ENCODE data around the gene B4GALNT1. TPM values are rescaled to one million over a fixed set of nuclear protein-coding genes. Genes with fewer than 3 reads are reported as not detected.
"Not testable (repeated sequence)": the region's sequence is repeated elsewhere in the genome, so short reads cannot be mapped to it uniquely, and the experiment has no call there.

Gene B4GALNT1
- total and polyA plus RNA-seq, 12 donors = 2.0 to 9.3 (median 5.4) TPM

DNA sequence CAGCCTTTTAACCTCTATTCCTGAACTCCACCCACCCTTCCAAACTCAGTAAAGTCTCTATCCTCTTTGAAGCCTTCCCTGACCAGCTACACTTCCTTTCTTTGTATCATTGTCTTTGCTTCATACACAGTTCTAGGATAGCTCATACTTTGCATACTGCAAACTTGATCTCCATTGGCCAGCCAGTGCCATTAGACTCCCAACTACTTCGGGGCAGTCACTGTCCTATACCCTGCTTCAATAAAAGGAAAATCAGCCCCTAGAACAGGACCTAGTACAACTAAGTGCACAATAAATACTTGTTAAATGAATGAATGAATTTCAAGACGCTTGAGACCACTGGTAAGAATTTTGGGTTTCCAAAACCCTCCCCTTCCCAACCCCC, 42.5 kb downstream of the B4GALNT1 start:
- Histone ChIP-seq H3K4me1 (peaks cover 0 to 21% (median 14%) of the 10 kb centered on the region in 9 donors), H3K36me3 (peaks cover 0 to 18% (median 6%) of the 10 kb centered on the region in 9 donors), H3K4me3 (peak overlapping the region; percentile 59 to 95 (median 82)), H3K27ac (peak overlapping the region in 9 of 10 donors; percentile 65 to 87 (median 77)), H3K27me3 (peaks cover 0 to 25% (median 7%) of the 10 kb centered on the region in 7 donors), H3K9me3 (no peaks in the 10 kb centered on the region)
- intact Hi-C loops (cut with DNase I) = loop anchor here in 1 of 10 donors (2.0 kb wide), 1 partner anchor 14 kb away; the partner anchor contains the start of gene DTX3
- no peak for ATAC-seq
- no peak for DNase-seq
- TF ChIP-seq, protein P1, sequence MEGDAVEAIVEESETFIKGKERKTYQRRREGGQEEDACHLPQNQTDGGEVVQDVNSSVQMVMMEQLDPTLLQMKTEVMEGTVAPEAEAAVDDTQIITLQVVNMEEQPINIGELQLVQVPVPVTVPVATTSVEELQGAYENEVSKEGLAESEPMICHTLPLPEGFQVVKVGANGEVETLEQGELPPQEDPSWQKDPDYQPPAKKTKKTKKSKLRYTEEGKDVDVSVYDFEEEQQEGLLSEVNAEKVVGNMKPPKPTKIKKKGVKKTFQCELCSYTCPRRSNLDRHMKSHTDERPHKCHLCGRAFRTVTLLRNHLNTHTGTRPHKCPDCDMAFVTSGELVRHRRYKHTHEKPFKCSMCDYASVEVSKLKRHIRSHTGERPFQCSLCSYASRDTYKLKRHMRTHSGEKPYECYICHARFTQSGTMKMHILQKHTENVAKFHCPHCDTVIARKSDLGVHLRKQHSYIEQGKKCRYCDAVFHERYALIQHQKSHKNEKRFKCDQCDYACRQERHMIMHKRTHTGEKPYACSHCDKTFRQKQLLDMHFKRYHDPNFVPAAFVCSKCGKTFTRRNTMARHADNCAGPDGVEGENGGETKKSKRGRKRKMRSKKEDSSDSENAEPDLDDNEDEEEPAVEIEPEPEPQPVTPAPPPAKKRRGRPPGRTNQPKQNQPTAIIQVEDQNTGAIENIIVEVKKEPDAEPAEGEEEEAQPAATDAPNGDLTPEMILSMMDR (IDR thresholded peaks at IDR 0.05) = no peak
- WGBS, 2 donors = 21% methylated on average over 2 of the region's 2 CpGs

DNA sequence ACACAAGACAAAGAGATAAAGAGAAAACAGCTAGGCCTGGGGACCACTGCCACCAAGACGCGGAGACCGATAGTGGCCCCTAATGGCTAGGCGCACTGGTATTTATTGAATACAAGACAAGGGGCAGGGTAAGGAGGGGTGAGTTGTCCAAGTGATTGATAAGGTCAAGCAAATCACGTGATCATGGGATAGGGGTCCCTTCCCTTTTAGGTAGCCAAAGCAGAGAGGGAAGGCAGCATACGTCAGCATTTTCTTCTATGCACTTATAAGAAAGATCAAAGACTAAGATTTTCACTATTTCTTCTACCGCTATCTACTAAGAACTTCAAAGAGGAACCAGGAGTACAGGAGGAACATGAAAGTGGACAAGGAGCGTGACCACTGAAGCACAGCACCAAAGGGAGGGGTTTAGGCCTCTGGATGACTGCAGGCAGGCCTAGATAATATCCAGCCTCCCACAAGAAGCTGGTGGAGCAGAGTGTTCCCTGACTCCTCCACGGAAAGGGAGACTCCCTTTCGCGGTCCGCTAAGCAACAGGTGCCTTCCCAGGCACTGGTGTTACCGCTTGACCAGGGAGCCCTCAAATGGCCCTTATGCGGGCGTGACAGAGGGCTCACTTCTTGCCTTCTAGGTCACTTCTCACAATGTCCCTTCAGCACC, 43.9 kb downstream of the B4GALNT1 start:
- H3K27ac ChIP-seq; DNase-seq; H3K36me3 ChIP-seq; ATAC-seq; H3K9me3 ChIP-seq; H3K4me3 ChIP-seq; intact Hi-C loops (cut with DNase I): not testable (repeated sequence)
- Histone ChIP-seq H3K4me1 (peaks cover 0 to 21% (median 14%) of the 10 kb centered on the region in 9 donors), H3K27me3 (peaks cover 0 to 25% (median 7%) of the 10 kb centered on the region in 7 donors)
- 92 to 94% methylated on average over 15 of the region's 15 CpGs for WGBS, 2 donors

- Histone ChIP-seq H3K4me3 (no peak overlapping the region), H3K4me1 (peaks cover 0 to 13% (median 10%) of the 10 kb centered on the region in 9 donors), H3K27ac (no peak overlapping the region), H3K27me3 (peaks cover 0 to 29% (median 8%) of the 10 kb centered on the region in 7 donors), H3K36me3 (no peaks in the 10 kb centered on the region), H3K9me3 (no peaks in the 10 kb centered on the region)
- ATAC-seq (no peak), DNase-seq (no peak)
- TF ChIP-seq, protein P1 (IDR thresholded peaks at IDR 0.05) = no peak
- WGBS, 2 donors = 80 to 90% methylated on average over 3 of the region's 3 CpGs
- intact Hi-C loops (cut with DNase I) = no loop called here
Observed at GRCh38 chr12:57586832-57587429, 46.1 kb downstream of the B4GALNT1 start.

GRCh38 chr12:57586128-57586527, 46.9 kb downstream of the B4GALNT1 start:
- Histone ChIP-seq H3K27ac (no peak overlapping the region), H3K4me1 (peaks cover 0 to 8% (median 7%) of the 10 kb centered on the region in 9 donors), H3K36me3 (no peaks in the 10 kb centered on the region), H3K27me3 (peaks cover 0 to 29% (median 10%) of the 10 kb centered on the region in 7 donors), H3K4me3 (no peak overlapping the region), H3K9me3 (no peaks in the 10 kb centered on the region)
- ATAC-seq (no peak), DNase-seq (no peak)
- WGBS, 2 donors = 92 to 94% methylated on average over 3 of the region's 3 CpGs
- intact Hi-C loops (cut with DNase I) = no loop called here
- TF ChIP-seq, protein P1 (IDR thresholded peaks at IDR 0.05) = no peak

DNA sequence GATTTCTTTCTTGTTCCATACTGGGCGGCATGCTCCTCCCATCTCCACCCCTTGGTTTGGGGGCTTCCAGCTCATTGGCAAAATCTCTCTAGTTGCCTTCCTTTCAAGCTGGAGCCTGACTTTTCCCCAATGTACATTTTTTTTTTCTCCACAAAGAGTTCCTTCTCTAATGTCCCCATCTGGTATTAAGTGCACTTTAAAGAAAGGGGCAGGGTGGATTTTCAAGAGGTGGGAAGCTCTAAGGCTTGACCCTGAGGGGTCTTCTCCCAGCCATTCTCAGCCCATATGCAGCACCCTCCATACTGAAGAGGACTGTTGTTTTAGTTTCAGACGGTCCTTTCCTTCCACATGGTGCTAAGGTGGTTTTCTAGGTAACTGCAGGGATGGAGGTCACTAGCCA, 47.8 kb downstream of the B4GALNT1 start:
- Histone ChIP-seq H3K36me3 (no peaks in the 10 kb centered on the region), H3K27ac (no peak overlapping the region), H3K4me1 (peaks cover 0 to under 1% (median 0%) of the 10 kb centered on the region in 9 donors), H3K9me3 (no peaks in the 10 kb centered on the region), H3K4me3 (no peak overlapping the region), H3K27me3 (peaks cover 0 to 29% (median 10%) of the 10 kb centered on the region in 7 donors)
- ATAC-seq (no peak), DNase-seq (no peak)
- intact Hi-C loops (cut with DNase I) = no loop called here
- TF ChIP-seq, protein P1 (IDR thresholded peaks at IDR 0.05) = no peak
- 84% methylated on average over 2 of the region's 2 CpGs for WGBS, 2 donors
